Spinal cord (tissue), 10 donors: ENCODE measurements around the gene MTUS2. TPM values are rescaled to one million over a fixed set of nuclear protein-coding genes. Genes with fewer than 3 reads are reported as not detected.

Experiments used
- DNase-seq, 6 donors: peaks; one replicate each; pipeline versions ENCODE4 v3.0.0 to v3.0.0-alpha.2; 2013 to 2015; ENCODE audit warnings: low spot score in 6 of 6, low read depth in 4 of 6
- H3K27ac ChIP-seq: one replicate; pipeline ENCODE4 v1.5.1; 2013; ENCODE audit warnings: low read depth, low read length, control low read depth
- H3K27me3 ChIP-seq: one replicate; pipeline ENCODE4 v1.6.1; 2013; ENCODE audit warnings: low read length; ENCODE audit not compliant: control insufficient read depth, insufficient read depth
- H3K36me3 ChIP-seq: one replicate; pipeline ENCODE4 v1.6.1; 2013; ENCODE audit warnings: low read length; ENCODE audit not compliant: control insufficient read depth, insufficient read depth
- H3K4me1 ChIP-seq: one replicate; pipeline ENCODE4 v1.6.1; 2013; ENCODE audit warnings: low read length; ENCODE audit not compliant: control insufficient read depth, insufficient read depth
- H3K4me3 ChIP-seq: one replicate; pipeline ENCODE4 v1.5.1; 2013; ENCODE audit warnings: low read depth, low read length, control low read depth
- H3K9me3 ChIP-seq: one replicate; pipeline ENCODE4 v1.6.1; 2013; ENCODE audit warnings: low read length; ENCODE audit not compliant: control insufficient read depth, insufficient read depth
- WGBS: methylation state at CpG from one replicate; pipeline ENCODE4 v1.1.5; 2013; ENCODE audit warnings: missing lambda C conversion rate; ENCODE audit not compliant: insufficient coverage; 5-methylcytosine and 5-hydroxymethylcytosine counted together
- polyA plus RNA-seq, 2 donors: library from polyadenylated mRNA; unstranded; fragments of 120-200 nt; gene quantifications; one replicate each; pipeline ENCODE4 v1.2.1, GENCODE V29; 2013; ENCODE audit not compliant: insufficient read length in 2 of 2
- total RNA-seq, 2 donors: library from RNA; depleted of rRNA in 1 of 2; stranded (reverse); fragments of 120-200 nt in 1 of 2; fragments of >200 nt in 1 of 2; gene quantifications; one replicate each; pipeline versions ENCODE4 v1.2.3 to v1.2.4, GENCODE V29; 2013 to 2014
- donor health status: healthy.

MTUS2 gene
- total and polyA plus RNA-seq, 4 donors: 4.6 to 12.5 (median 10.1) TPM

GRCh38 chr13:29423050-29423449 is 602.9 kb downstream of the MTUS2 start:
- no CpG with 5 or more reads among the region's 1 CpG for WGBS
- H3K9me3 ChIP-seq: no peaks in the 10 kb centered on the region
- H3K27ac ChIP-seq: no peak overlapping the region
- H3K4me3 ChIP-seq: no peak overlapping the region
- DNase-seq: no peak
- peaks cover 2% of the 10 kb centered on the region for H3K4me1 ChIP-seq
- no peaks in the 10 kb centered on the region for H3K36me3 ChIP-seq
- H3K27me3 ChIP-seq: peaks cover 2% of the 10 kb centered on the region

GRCh38 chr13:29427937-29428309 is 607.8 kb downstream of the MTUS2 start:
- H3K27ac ChIP-seq: no peak overlapping the region
- 0% methylated on average over 1 of the region's 3 CpGs for whole genome bisulfite sequencing

GRCh38 chr13:29428310-29429181 is 608.4 kb downstream of the MTUS2 start:
- Histone ChIP-seq H3K9me3 (no peaks in the 10 kb centered on the region), H3K4me3 (peak overlapping the region; percentile 43), H3K27me3 (peaks cover 5% of the 10 kb centered on the region), H3K36me3 (no peaks in the 10 kb centered on the region), H3K4me1 (peaks cover 9% of the 10 kb centered on the region), H3K27ac (no peak overlapping the region)
- peak in 4 of 6 donors; percentile 17 to 81 (median 58) for DNase-seq
- 0% methylated on average over 26 of the region's 34 CpGs for WGBS

More at GRCh38 chr13:29427937-29428309, 607.8 kb downstream of the MTUS2 start:
- H3K36me3 ChIP-seq: no peaks in the 10 kb centered on the region
- peaks cover 9% of the 10 kb centered on the region for H3K4me1 ChIP-seq
- peak overlapping the region; percentile 43 for H3K4me3 ChIP-seq
- H3K27me3 ChIP-seq: peaks cover 5% of the 10 kb centered on the region
- H3K9me3 ChIP-seq: no peaks in the 10 kb centered on the region
- DNase-seq: no peak

GRCh38 chr13:29429286-29429900 is 609.3 kb downstream of the MTUS2 start:
- H3K4me3 ChIP-seq: peak overlapping the region; percentile 43
- no peak overlapping the region for H3K27ac ChIP-seq
- no peaks in the 10 kb centered on the region for H3K36me3 ChIP-seq
- peak in 1 of 6 donors; percentile 61 for DNase-seq
- H3K27me3 ChIP-seq: peaks cover 5% of the 10 kb centered on the region
- H3K4me1 ChIP-seq: peaks cover 9% of the 10 kb centered on the region
- H3K9me3 ChIP-seq: no peaks in the 10 kb centered on the region
- WGBS: no CpG with 5 or more reads among the region's 2 CpGs

GRCh38 chr13:29434217-29434945 is 614.2 kb downstream of the MTUS2 start:
- WGBS: 85% methylated on average over 4 of the region's 8 CpGs

GRCh38 chr13:29435125-29435911 is 615.2 kb downstream of the MTUS2 start:
- no peaks in the 10 kb centered on the region for H3K4me1 ChIP-seq
- 72% methylated on average over 2 of the region's 6 CpGs for WGBS

More at GRCh38 chr13:29434217-29434945, 614.2 kb downstream of the MTUS2 start:
- Histone ChIP-seq H3K27me3 (no peaks in the 10 kb centered on the region), H3K36me3 (no peaks in the 10 kb centered on the region), H3K4me1 (no peaks in the 10 kb centered on the region), H3K27ac (no peak overlapping the region), H3K9me3 (no peaks in the 10 kb centered on the region), H3K4me3 (no peak overlapping the region)
- no peak for DNase-seq

GRCh38 chr13:29436291-29436690 is 616.2 kb downstream of the MTUS2 start:
- Histone ChIP-seq H3K36me3 (no peaks in the 10 kb centered on the region), H3K9me3 (no peaks in the 10 kb centered on the region), H3K27me3 (no peaks in the 10 kb centered on the region), H3K4me1 (no peaks in the 10 kb centered on the region), H3K27ac (no peak overlapping the region), H3K4me3 (no peak overlapping the region)
- DNase-seq: no peak
- WGBS: no CpG with 5 or more reads among the region's 1 CpG

More at GRCh38 chr13:29435125-29435911, 615.2 kb downstream of the MTUS2 start:
- Histone ChIP-seq H3K4me3 (no peak overlapping the region), H3K9me3 (no peaks in the 10 kb centered on the region), H3K27ac (no peak overlapping the region), H3K36me3 (no peaks in the 10 kb centered on the region), H3K27me3 (no peaks in the 10 kb centered on the region)
- DNase-seq: no peak

GRCh38 chr13:29436721-29437280 is 616.7 kb downstream of the MTUS2 start:
- Histone ChIP-seq H3K27me3 (no peaks in the 10 kb centered on the region), H3K27ac (no peak overlapping the region), H3K9me3 (no peaks in the 10 kb centered on the region), H3K36me3 (no peaks in the 10 kb centered on the region), H3K4me1 (no peaks in the 10 kb centered on the region), H3K4me3 (no peak overlapping the region)
- no peak for DNase-seq
- 50% methylated on average over 1 of the region's 3 CpGs for WGBS

GRCh38 chr13:29438769-29439168 is 618.6 kb downstream of the MTUS2 start:
- Histone ChIP-seq H3K27me3 (no peaks in the 10 kb centered on the region), H3K4me1 (no peaks in the 10 kb centered on the region), H3K4me3 (no peak overlapping the region), H3K27ac (no peak overlapping the region), H3K36me3 (no peaks in the 10 kb centered on the region), H3K9me3 (no peaks in the 10 kb centered on the region)
- no peak for DNase-seq
- WGBS: 45% methylated on average over 3 of the region's 8 CpGs
